ENCODE results near the gene MRTFA.

DNA sequence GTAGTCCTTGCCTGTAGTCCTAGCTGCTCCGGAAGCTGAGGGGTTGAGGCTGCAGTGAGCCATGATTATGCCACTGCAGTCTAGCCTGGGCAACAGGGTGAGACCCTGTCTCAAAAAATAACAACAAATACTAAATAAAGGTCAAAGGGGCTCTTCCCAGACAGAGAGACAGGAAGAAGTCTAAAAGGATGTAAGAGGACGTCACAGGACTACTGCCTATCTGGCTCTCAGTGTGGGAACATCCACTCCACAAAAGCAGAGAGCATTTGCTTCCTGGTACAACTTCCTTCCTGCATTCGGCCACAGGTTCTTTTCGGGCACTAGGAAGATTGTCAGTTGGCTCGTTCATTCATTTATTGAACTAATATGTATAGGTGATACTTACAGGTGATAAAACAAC is 155.5 kb downstream of the MRTFA start:
- TF ChIP-seq, protein P1, sequence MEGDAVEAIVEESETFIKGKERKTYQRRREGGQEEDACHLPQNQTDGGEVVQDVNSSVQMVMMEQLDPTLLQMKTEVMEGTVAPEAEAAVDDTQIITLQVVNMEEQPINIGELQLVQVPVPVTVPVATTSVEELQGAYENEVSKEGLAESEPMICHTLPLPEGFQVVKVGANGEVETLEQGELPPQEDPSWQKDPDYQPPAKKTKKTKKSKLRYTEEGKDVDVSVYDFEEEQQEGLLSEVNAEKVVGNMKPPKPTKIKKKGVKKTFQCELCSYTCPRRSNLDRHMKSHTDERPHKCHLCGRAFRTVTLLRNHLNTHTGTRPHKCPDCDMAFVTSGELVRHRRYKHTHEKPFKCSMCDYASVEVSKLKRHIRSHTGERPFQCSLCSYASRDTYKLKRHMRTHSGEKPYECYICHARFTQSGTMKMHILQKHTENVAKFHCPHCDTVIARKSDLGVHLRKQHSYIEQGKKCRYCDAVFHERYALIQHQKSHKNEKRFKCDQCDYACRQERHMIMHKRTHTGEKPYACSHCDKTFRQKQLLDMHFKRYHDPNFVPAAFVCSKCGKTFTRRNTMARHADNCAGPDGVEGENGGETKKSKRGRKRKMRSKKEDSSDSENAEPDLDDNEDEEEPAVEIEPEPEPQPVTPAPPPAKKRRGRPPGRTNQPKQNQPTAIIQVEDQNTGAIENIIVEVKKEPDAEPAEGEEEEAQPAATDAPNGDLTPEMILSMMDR (IDR thresholded peaks at IDR 0.05) = no peak
- no peak for TF ChIP-seq POLR2A (IDR thresholded peaks at IDR 0.05)

All from thyroid gland (tissue), 4 donors.